ENCODE data around the gene ZNF280D. TPM values are rescaled to one million over a fixed set of nuclear protein-coding genes. Genes with fewer than 3 reads are reported as not detected.

Gene ZNF280D
- total and polyA plus RNA-seq, 2 of the 13 experiments (the other 11 are each of a cell fraction or from before 2014, with no cell fraction given), result 7.1 to 11.9 TPM

GRCh38 chr15:56737791-56738190 is 4.5 kb upstream of the ZNF280D start:
- Histone ChIP-seq H3K4me2 (ENCODE audit: low read depth, low read length) (peak overlapping the region; percentile 43), H4K20me1 (ENCODE audit: insufficient read depth, low read length) (no peaks in the 10 kb centered on the region), H3K4me3 (replicated peaks in 1 of 3; ENCODE audit: insufficient read depth in 1 of 3, low read depth in 2 of 3, low read length in 3 of 3) (peak overlapping the region in 2 of 3 experiments; percentile 0 to 16; a peak in 1 of 6 replicates), H3K36me3 (replicated peaks in 1 of 2; ENCODE audit: control insufficient read depth in 1 of 2, insufficient read depth in 2 of 2, low read length in 2 of 2) (no peaks in the 10 kb centered on the region), H3K27ac (ENCODE audit: extremely low read length, insufficient read depth, low read length) (no peak overlapping the region), H3K9me3 (ENCODE audit: low read length) (peaks cover 7% of the 10 kb centered on the region; the same call in 1 of the 2 replicates), H3K27me3 (ENCODE audit: control insufficient read depth in 1 of 2, insufficient read depth in 2 of 2, low read length in 2 of 2) (no peaks in the 10 kb centered on the region; a peak in 1 of 5 replicates), H3K4me1 (ENCODE audit: insufficient read depth, low read length) (peaks cover 60% of the 10 kb centered on the region), H2AFZ (ENCODE audit: low read length) (no peak overlapping the region), H3K9ac (ENCODE audit: insufficient read depth, low read depth, low read length) (peak overlapping the region; percentile 21; the same call in 1 of the 2 replicates), H3K79me2 (ENCODE audit: insufficient read depth, low read length) (no peaks in the 10 kb centered on the region)
- intact Hi-C loops (cut with micrococcal nuclease; ENCODE audit: unreplicated experiment), result loop anchor here (10.0 kb wide), 1 partner anchor 243 kb away; no protein-coding TSS in a partner anchor
- ChIA-PET CTCF (ENCODE audit: low intra/inter-chr PET ratio, low total read pairs) (no interaction called here), POLR2A (interaction anchor here (1.1 kb wide), 1 partner anchor 35 kb away, joined by 3 read pairs; no protein-coding TSS in a partner anchor)
- BruUV-seq (replicated peaks), result no TSS peak
- ATAC-seq (no peak; the same call in 2 of the 3 replicates), DNase-seq (ENCODE audit: low spot score) (peak; percentile 56), FAIRE-seq (no peak)
- in situ Hi-C loops (cut with HindIII; ENCODE audit: extremely low pct_ligation_motif_present, low pct_unique_long_range_greater_than_20kb), result no loop called here
- 0% methylated on average over 1 of the region's 1 CpG for WGBS (ENCODE audit: low lambda C conversion rate)
- TF ChIP-seq, protein P1, sequence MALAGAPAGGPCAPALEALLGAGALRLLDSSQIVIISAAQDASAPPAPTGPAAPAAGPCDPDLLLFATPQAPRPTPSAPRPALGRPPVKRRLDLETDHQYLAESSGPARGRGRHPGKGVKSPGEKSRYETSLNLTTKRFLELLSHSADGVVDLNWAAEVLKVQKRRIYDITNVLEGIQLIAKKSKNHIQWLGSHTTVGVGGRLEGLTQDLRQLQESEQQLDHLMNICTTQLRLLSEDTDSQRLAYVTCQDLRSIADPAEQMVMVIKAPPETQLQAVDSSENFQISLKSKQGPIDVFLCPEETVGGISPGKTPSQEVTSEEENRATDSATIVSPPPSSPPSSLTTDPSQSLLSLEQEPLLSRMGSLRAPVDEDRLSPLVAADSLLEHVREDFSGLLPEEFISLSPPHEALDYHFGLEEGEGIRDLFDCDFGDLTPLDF (CRISPR knock-in tag; IDR thresholded peaks at IDR 0.05), result no peak
- peak; percentile 74 for TF ChIP-seq HMG20A (CRISPR knock-in tag; IDR thresholded peaks at IDR 0.05; ENCODE audit: borderline replicate concordance)
- TF ChIP-seq NCOA2 (CRISPR knock-in tag; IDR thresholded peaks at IDR 0.05), result peak; percentile 76
- peak; percentile 50; the same call in 1 of the 2 replicates for TF ChIP-seq THRA (CRISPR knock-in tag; IDR thresholded peaks at IDR 0.05; ENCODE audit: borderline replicate concordance)
- TF ChIP-seq TEAD3 (CRISPR knock-in tag; optimal IDR thresholded peaks at IDR 0.05; ENCODE audit: borderline replicate concordance), result peak; percentile 93
- TF ChIP-seq, protein P2, sequence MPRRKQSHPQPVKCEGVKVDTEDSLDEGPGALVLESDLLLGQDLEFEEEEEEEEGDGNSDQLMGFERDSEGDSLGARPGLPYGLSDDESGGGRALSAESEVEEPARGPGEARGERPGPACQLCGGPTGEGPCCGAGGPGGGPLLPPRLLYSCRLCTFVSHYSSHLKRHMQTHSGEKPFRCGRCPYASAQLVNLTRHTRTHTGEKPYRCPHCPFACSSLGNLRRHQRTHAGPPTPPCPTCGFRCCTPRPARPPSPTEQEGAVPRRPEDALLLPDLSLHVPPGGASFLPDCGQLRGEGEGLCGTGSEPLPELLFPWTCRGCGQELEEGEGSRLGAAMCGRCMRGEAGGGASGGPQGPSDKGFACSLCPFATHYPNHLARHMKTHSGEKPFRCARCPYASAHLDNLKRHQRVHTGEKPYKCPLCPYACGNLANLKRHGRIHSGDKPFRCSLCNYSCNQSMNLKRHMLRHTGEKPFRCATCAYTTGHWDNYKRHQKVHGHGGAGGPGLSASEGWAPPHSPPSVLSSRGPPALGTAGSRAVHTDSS (CRISPR knock-in tag; conservative IDR thresholded peaks at IDR 0.05), result no peak
- peak; percentile 44; the same call in 1 of the 2 replicates for TF ChIP-seq RXRB (CRISPR knock-in tag; IDR thresholded peaks at IDR 0.05; ENCODE audit: borderline replicate concordance)
- TF ChIP-seq ZGPAT (CRISPR knock-in tag; IDR thresholded peaks at IDR 0.05), result 0 out of 2 replicates have a peak, but pooled peaks have one; percentile 29
- TF ChIP-seq FOXP4 (CRISPR knock-in tag; IDR thresholded peaks at IDR 0.05), result peak; percentile 43; the same call in 1 of the 2 replicates
- TF ChIP-seq, protein P3, sequence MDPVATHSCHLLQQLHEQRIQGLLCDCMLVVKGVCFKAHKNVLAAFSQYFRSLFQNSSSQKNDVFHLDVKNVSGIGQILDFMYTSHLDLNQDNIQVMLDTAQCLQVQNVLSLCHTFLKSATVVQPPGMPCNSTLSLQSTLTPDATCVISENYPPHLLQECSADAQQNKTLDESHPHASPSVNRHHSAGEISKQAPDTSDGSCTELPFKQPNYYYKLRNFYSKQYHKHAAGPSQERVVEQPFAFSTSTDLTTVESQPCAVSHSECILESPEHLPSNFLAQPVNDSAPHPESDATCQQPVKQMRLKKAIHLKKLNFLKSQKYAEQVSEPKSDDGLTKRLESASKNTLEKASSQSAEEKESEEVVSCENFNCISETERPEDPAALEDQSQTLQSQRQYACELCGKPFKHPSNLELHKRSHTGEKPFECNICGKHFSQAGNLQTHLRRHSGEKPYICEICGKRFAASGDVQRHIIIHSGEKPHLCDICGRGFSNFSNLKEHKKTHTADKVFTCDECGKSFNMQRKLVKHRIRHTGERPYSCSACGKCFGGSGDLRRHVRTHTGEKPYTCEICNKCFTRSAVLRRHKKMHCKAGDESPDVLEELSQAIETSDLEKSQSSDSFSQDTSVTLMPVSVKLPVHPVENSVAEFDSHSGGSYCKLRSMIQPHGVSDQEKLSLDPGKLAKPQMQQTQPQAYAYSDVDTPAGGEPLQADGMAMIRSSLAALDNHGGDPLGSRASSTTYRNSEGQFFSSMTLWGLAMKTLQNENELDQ (CRISPR knock-in tag; IDR thresholded peaks at IDR 0.05; ENCODE audit: borderline replicate concordance), result no peak
- TF ChIP-seq FOXO1 (CRISPR knock-in tag; IDR thresholded peaks at IDR 0.05), result 0 out of 2 replicates have a peak, but pooled peaks have one; percentile 16
